ENCODE results near the gene CNKSR3. TPM values are rescaled to one million over a fixed set of nuclear protein-coding genes. Genes with fewer than 3 reads are reported as not detected.

Gene CNKSR3
- total and polyA plus RNA-seq, 2 of the 8 experiments (the other 6 are each of a cell fraction or from before 2014, with no cell fraction given): 1.2 to 6.2 TPM

GRCh38 chr6:154383273-154383672 is 127.2 kb downstream of the CNKSR3 start:
- no peak overlapping the region for H4K5ac ChIP-seq (ENCODE audit: insufficient read length, low read depth, low read length)
- H3K4me3 ChIP-seq (ENCODE audit: extremely low read depth in 1 of 4, insufficient read depth in 2 of 4, low read depth in 3 of 4, low read length in 4 of 4): no peak overlapping the region
- H4K20me1 ChIP-seq (replicated peaks in 1 of 2; ENCODE audit: control insufficient read depth in 1 of 2, insufficient read depth in 2 of 2, low read length in 2 of 2): no peaks in the 10 kb centered on the region
- no peaks in the 10 kb centered on the region for H3K36me3 ChIP-seq (ENCODE audit: control insufficient read depth in 2 of 4, insufficient read depth in 4 of 4, low read length in 3 of 4)
- ChIA-PET POLR2A (ENCODE audit: partially characterized antibody) (no interaction called here), CTCF (ENCODE audit: partially characterized antibody) (interaction anchor here (1.3 kb wide), 1 partner anchor 14 kb away, joined by 4 read pairs; no protein-coding TSS in a partner anchor)
- no peak overlapping the region for H3K56ac ChIP-seq (replicated peaks; ENCODE audit: insufficient read length, low read depth, low read length)
- WGBS, 2 experiments (ENCODE audit: extremely low coverage in 1 of 2, insufficient coverage in 1 of 2, insufficient read length in 1 of 2, insufficient replicate concordance in 2 of 2, low coverage in 1 of 2, low lambda C conversion rate in 2 of 2, missing lambda C conversion rate in 1 of 2): 90% methylated on average over 6 of the region's 6 CpGs; no CpG with 5 or more reads in 1 of the 2 experiments
- no peaks in the 10 kb centered on the region for H3K27me3 ChIP-seq (replicated peaks in 1 of 4; ENCODE audit: control insufficient read depth in 3 of 4, extremely low read depth in 1 of 4, insufficient read depth in 3 of 4, low read length in 3 of 4)
- H3K79me1 ChIP-seq (ENCODE audit: low read depth, low read length): no peaks in the 10 kb centered on the region
- no peak overlapping the region for H3K27ac ChIP-seq (ENCODE audit: low read depth, low read length)
- H2BK120ac ChIP-seq (replicated peaks; ENCODE audit: low read depth, low read length): no peak overlapping the region
- H2AK5ac ChIP-seq (ENCODE audit: low read depth, low read length): no peak overlapping the region
- H2BK12ac ChIP-seq (ENCODE audit: low read depth, low read length): no peak overlapping the region; the same call in 1 of the 2 replicates
- H3K4me1 ChIP-seq (replicated peaks in 1 of 4; ENCODE audit: control insufficient read depth in 3 of 4, insufficient read depth in 4 of 4, low read length in 3 of 4): 0 out of 7 replicates have a peak, but pooled peaks cover 0 to 3% (median 0%) of the 10 kb centered on the region in 4 experiments
- H3K14ac ChIP-seq (ENCODE audit: insufficient read length): no peak overlapping the region
- no peak overlapping the region for H2BK5ac ChIP-seq (ENCODE audit: low read depth, low read length)
- H3K18ac ChIP-seq (ENCODE audit: extremely low read depth, low read length): no peak overlapping the region
- no peak overlapping the region for H3K23ac ChIP-seq (ENCODE audit: insufficient read length)
- DNase-seq (ENCODE audit: low read depth in 1 of 2, low spot score in 2 of 2): no peak
- H4K8ac ChIP-seq (ENCODE audit: extremely low read depth, insufficient read depth, low read length): no peak overlapping the region
- TF ChIP-seq HDAC6 (IDR thresholded peaks at IDR 0.05; ENCODE audit: low read depth, low read length): no peak
- no peak for TF ChIP-seq RXRA (IDR thresholded peaks at IDR 0.05; ENCODE audit: insufficient read depth, low read depth, low read length)
- TF ChIP-seq TAF1 (IDR thresholded peaks at IDR 0.05; ENCODE audit: low read depth, low read length): no peak
- no peak overlapping the region for H3K4ac ChIP-seq (replicated peaks; ENCODE audit: insufficient read length, low read depth, low read length)
- no peaks in the 10 kb centered on the region for H3K23me2 ChIP-seq (ENCODE audit: low read depth, low read length)
- H3K4me2 ChIP-seq (ENCODE audit: insufficient read depth in 1 of 2, low read depth in 2 of 2, low read length in 2 of 2): no peak overlapping the region
- H3K9me3 ChIP-seq (ENCODE audit: insufficient read depth in 2 of 2, low read depth in 1 of 2, low read length in 1 of 2): no peaks in the 10 kb centered on the region
- no peak overlapping the region for H2BK15ac ChIP-seq (ENCODE audit: low read length)
- no peak overlapping the region for H3K9ac ChIP-seq (replicated peaks in 1 of 4; ENCODE audit: extremely low read depth in 1 of 4, low read depth in 3 of 4, low read length in 3 of 4)
- H4K91ac ChIP-seq (replicated peaks; ENCODE audit: insufficient read length, low read length): no peak overlapping the region
- FAIRE-seq: no peak
- no peak overlapping the region for H2BK20ac ChIP-seq (ENCODE audit: low read length)
- no peaks in the 10 kb centered on the region for H3K79me2 ChIP-seq (ENCODE audit: control insufficient read depth in 1 of 2, insufficient read depth in 2 of 2, low read length in 2 of 2)
- no peak overlapping the region for H2AFZ ChIP-seq (ENCODE audit: low read length)
